ENCODE measurements around the gene PAPSS2.
"Not testable (repeated sequence)": the region's sequence is repeated elsewhere in the genome, so short reads cannot be mapped to it uniquely, and the experiment has no call there.

Gene PAPSS2

GRCh38 chr10:87712913-87713616, 53.4 kb downstream of the PAPSS2 start:
- no peak for DNase-seq

- DNase-seq, result no peak
Observed at GRCh38 chr10:87713707-87714106, 54.0 kb downstream of the PAPSS2 start.

- DNase-seq, result no peak
Observed at GRCh38 chr10:87715552-87716347, 56.1 kb downstream of the PAPSS2 start.

- DNase-seq, result no peak
Observed at GRCh38 chr10:87716348-87716670, 56.6 kb downstream of the PAPSS2 start.

GRCh38 chr10:87720665-87721064, 61.0 kb downstream of the PAPSS2 start:
- no peak for DNase-seq

- DNase-seq, result no peak
Observed at GRCh38 chr10:87721781-87722180, 62.1 kb downstream of the PAPSS2 start.

- DNase-seq, result no peak
Observed at GRCh38 chr10:87722716-87723115, 63.0 kb downstream of the PAPSS2 start.

GRCh38 chr10:87723500-87723899, 63.8 kb downstream of the PAPSS2 start:
- DNase-seq, result no peak

GRCh38 chr10:87724789-87725188, 65.1 kb downstream of the PAPSS2 start:
- DNase-seq, result no peak

GRCh38 chr10:87729940-87730339, 70.3 kb downstream of the PAPSS2 start:
- DNase-seq, result no peak

- DNase-seq, result no peak
Observed at GRCh38 chr10:87733081-87733480, 73.4 kb downstream of the PAPSS2 start.

GRCh38 chr10:87734987-87735827, 75.5 kb downstream of the PAPSS2 start:
- DNase-seq, result no peak

- DNase-seq, result not testable (repeated sequence)
Observed at GRCh38 chr10:87738253-87738652, 78.6 kb downstream of the PAPSS2 start.

- DNase-seq, result no peak
Observed at GRCh38 chr10:87739703-87740102, 80.0 kb downstream of the PAPSS2 start.

- no peak for DNase-seq
Observed at GRCh38 chr10:87740254-87740655, 80.6 kb downstream of the PAPSS2 start.

- not testable (repeated sequence) for DNase-seq
Observed at GRCh38 chr10:87742992-87743610, 83.4 kb downstream of the PAPSS2 start.

GRCh38 chr10:87744606-87745005, 84.9 kb downstream of the PAPSS2 start:
- DNase-seq, result no peak

- no peak for DNase-seq
Observed at GRCh38 chr10:87746911-87747310, 87.2 kb downstream of the PAPSS2 start.

GRCh38 chr10:87748244-87748643, 88.6 kb downstream of the PAPSS2 start:
- not testable (repeated sequence) for DNase-seq

GRCh38 chr10:87750001-87750671, 90.5 kb downstream of the PAPSS2 start:
- no peak for DNase-seq

- no peak for DNase-seq
Observed at GRCh38 chr10:87750817-87751216, 91.1 kb downstream of the PAPSS2 start.

- DNase-seq, result no peak
Observed at GRCh38 chr10:87751274-87751673, 91.6 kb downstream of the PAPSS2 start.

- DNase-seq, result no peak
Observed at GRCh38 chr10:87752566-87752965, 92.9 kb downstream of the PAPSS2 start.

Data from stimulated activated CD4-positive, alpha-beta T cell treated with anti-CD3 and anti-CD28 coated beads, Interleukin-1b, Interleukin-23, amount 100 ng/mL, for 48 hours (primary cell).